NOMO-1 (cell line): ENCODE results near the gene PDCD5.
A peak's percentile ranks its signal among the peaks of the same experiment; 100 is the strongest.
"Not testable (repeated sequence)": the region's sequence is repeated elsewhere in the genome, so short reads cannot be mapped to it uniquely, and the experiment has no call there.

Source experiments
- DNase-seq, 2 experiments: peaks; one replicate each; lab custom pipeline; 2025; ENCODE audit not compliant: unreplicated experiment in 2 of 2; lab: John Stamatoyannopoulos, UW

PDCD5 gene

GRCh38 chr19:32580901-32581704 is at the start of gene PDCD5:
PDCD5 (plus strand) TSS chr19:32581190; CDS start chr19:32581262, 72 bp downstream.
- DNase-seq: peak; percentile 90 to 98

GRCh38 chr19:32532233-32532632 is 48.8 kb upstream of the PDCD5 start:
- no peak for DNase-seq

- DNase-seq: no peak
Measured at GRCh38 chr19:32537580-32537979, 43.4 kb upstream of the PDCD5 start.

GRCh38 chr19:32539240-32539916 is 41.6 kb upstream of the PDCD5 start:
- no peak for DNase-seq

GRCh38 chr19:32540621-32541020 is 40.4 kb upstream of the PDCD5 start:
- DNase-seq: no peak

- not testable (repeated sequence) for DNase-seq
Measured at GRCh38 chr19:32541376-32541775, 39.6 kb upstream of the PDCD5 start.

GRCh38 chr19:32542477-32543108 is 38.4 kb upstream of the PDCD5 start:
- DNase-seq: no peak

- no peak for DNase-seq
Measured at GRCh38 chr19:32543115-32543900, 37.7 kb upstream of the PDCD5 start.

- DNase-seq: no peak
Measured at GRCh38 chr19:32544917-32545316, 36.1 kb upstream of the PDCD5 start.

- DNase-seq: no peak
Measured at GRCh38 chr19:32550666-32551065, 30.3 kb upstream of the PDCD5 start.

GRCh38 chr19:32555786-32556185 is 25.2 kb upstream of the PDCD5 start:
- DNase-seq: no peak

- DNase-seq: no peak
Measured at GRCh38 chr19:32558607-32559228, 22.3 kb upstream of the PDCD5 start.

- DNase-seq: no peak
Measured at GRCh38 chr19:32563761-32564160, 17.2 kb upstream of the PDCD5 start.

GRCh38 chr19:32566246-32566830 is 14.7 kb upstream of the PDCD5 start:
- DNase-seq: no peak

GRCh38 chr19:32567486-32567885 is 13.5 kb upstream of the PDCD5 start:
- DNase-seq: no peak

- peak; percentile 35 to 47 for DNase-seq
Measured at GRCh38 chr19:32570081-32570785, 10.8 kb upstream of the PDCD5 start.

- DNase-seq: not testable (repeated sequence)
Measured at GRCh38 chr19:32571471-32572075, 9.4 kb upstream of the PDCD5 start.

- not testable (repeated sequence) for DNase-seq
Measured at GRCh38 chr19:32572700-32573491, 8.1 kb upstream of the PDCD5 start.
